GM04504 (cell line): ENCODE results near the gene ANTKMT.

Experiments
- DNase-seq: peaks from one replicate; pipeline ENCODE4 v3.0.0-alpha.2; 2012; ENCODE audit warnings: low read depth

ANTKMT gene

GRCh38 chr16:715477-716199 is 5.3 kb upstream of the ANTKMT start:
- no peak for DNase-seq

GRCh38 chr16:716200-716568 is 4.8 kb upstream of the ANTKMT start:
- no peak for DNase-seq

DNA sequence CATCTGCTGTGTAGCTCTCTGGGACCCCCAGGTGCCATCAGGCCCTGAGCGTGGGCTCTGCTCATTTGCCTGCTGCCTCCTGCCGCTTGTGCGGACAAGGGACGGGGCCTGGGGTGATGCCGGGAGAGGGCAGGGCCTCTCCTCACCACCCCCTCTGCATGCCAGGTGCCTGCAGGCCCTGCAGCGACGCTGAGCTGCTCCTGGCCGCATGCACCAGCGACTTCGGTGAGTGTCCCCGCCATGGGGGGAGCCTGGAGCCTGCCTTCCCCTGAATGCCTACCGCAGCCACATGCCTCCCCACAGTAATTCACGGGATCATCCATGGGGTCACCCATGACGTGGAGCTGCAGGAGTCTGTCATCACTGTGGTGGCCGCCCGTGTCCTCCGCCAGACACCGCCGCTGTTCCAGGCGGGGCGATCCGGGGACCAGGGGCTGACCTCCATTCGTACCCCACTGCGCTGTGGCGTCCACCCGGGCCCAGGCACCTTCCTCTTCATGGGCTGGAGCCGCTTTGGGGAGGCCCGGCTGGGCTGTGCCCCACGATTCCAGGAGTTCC is 4.1 kb upstream of the ANTKMT start:
- DNase-seq = no peak

GRCh38 chr16:717450-718245 is 3.3 kb upstream of the ANTKMT start:
- DNase-seq = no peak

DNA sequence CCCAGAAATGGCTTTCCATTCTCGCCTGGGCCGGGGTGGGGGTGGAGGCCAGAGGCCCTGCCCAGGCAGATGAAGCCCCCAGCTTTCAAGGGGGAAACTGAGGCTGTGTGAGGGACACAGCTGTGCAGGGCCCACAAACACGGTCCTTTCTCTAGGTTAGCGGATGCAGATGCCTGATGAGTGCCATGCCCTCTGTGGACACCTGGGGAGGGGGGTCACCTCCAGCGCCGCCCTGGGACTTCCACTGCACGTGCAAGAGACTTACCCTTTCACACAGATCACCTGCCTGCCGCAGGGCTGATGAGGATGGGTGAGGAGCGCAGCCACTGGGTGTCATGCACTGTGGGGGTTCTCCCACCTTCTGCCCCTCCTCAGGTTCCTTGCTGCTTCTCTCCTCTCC is 2.6 kb upstream of the ANTKMT start:
- no peak for DNase-seq

DNA sequence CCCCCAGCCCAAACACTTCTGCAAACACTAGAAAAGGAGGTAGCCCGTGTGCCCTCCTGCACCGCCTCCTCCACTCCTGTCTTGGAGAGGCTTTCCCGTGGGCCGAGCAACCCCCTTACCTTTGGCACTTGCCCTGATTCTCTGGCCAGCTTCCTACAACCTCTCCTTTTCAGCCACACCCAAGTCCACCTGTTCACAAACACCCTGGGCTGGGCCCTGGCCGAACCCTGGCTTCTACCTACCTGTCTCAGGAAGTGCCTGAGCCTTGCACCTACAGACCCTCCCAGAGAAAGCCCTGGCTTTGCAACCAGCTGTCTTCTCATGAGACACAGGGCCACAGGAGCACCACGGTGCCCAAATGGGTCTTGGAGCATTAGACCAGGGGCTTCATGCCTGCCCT is 2.0 kb upstream of the ANTKMT start:
- DNase-seq = no peak

GRCh38 chr16:719815-720446 is 1.0 kb upstream of the ANTKMT start:
- no peak for DNase-seq

GRCh38 chr16:720447-720989 is 428 bp upstream of the ANTKMT start:
- DNase-seq = no peak

- no peak for DNase-seq
Measured at GRCh38 chr16:721765-722540, 1.0 kb downstream of the ANTKMT start.

GRCh38 chr16:722835-723633 is 2.1 kb downstream of the ANTKMT start:
- no peak for DNase-seq

DNA sequence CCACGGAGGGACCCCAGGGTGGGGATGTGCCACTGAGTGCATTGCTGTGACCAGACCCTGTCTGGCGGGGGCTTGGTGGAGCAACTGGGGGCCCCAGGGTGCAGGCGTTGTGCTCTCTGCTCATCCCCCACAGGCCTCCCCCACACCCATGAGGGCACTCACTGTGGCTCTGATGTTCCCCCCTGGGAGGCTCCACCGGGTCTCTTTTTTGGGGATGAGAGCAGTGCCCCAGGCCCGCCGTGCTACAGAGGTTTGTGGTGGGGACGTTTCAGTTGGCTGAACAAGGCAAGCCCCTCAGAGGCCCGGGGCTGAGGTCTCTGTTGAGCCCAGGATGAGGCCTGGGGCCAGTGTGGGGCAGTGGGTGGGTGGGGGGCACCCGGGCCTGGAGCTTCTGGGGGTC is 2.7 kb downstream of the ANTKMT start:
- no peak for DNase-seq

GRCh38 chr16:724188-725040 is 3.5 kb downstream of the ANTKMT start:
- DNase-seq = no peak

- DNase-seq = no peak
Measured at GRCh38 chr16:725041-725376, 4.1 kb downstream of the ANTKMT start.

- DNase-seq = no peak
Measured at GRCh38 chr16:725463-726187, 4.7 kb downstream of the ANTKMT start.

GRCh38 chr16:726188-726437 is 5.2 kb downstream of the ANTKMT start:
- DNase-seq = no peak

GRCh38 chr16:726438-727290 is 5.7 kb downstream of the ANTKMT start, which contains the start of the genes CCDC78 and HAGHL:
Gene CCDC78, minus strand, starts transcription at chr16:726443. Its CDS starts 76 bp downstream, at chr16:726367.
Gene HAGHL, plus strand, starts transcription at chr16:727106. Its CDS starts 404 bp downstream, at chr16:727510.
- no peak for DNase-seq

- DNase-seq = no peak
Measured at GRCh38 chr16:727291-727977, 6.5 kb downstream of the ANTKMT start.
